GM19397 (cell line): ENCODE data around the gene SLC28A1.

Experiments
- ATAC-seq: cut with Tn5 transposase; IDR thresholded peaks from one replicate; pipeline ENCODE4 v1.9.1; 2021; ENCODE audit warnings: mild to moderate bottlenecking, moderate library complexity; ENCODE audit not compliant: unreplicated experiment

Gene SLC28A1

DNA sequence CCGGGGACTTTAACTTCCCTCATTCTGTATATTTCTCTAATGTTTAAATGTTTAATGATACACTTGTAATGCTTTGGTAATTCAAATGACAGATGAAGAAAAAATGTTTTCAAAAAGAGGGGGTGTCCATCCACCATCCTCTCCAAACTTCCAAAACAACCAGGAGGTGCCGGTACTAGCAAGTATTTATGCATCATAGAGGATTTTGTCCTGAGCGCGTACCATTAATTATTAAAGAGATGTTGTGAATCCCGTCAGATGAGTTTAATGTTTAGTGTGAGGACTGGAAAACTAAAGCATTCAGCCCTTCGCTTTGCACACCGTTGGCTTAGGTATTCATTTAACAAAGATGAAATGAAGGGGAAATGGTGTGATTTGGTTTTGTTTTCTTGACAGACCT, 1.3 kb downstream of the SLC28A1 start:
- ATAC-seq, result no peak

DNA sequence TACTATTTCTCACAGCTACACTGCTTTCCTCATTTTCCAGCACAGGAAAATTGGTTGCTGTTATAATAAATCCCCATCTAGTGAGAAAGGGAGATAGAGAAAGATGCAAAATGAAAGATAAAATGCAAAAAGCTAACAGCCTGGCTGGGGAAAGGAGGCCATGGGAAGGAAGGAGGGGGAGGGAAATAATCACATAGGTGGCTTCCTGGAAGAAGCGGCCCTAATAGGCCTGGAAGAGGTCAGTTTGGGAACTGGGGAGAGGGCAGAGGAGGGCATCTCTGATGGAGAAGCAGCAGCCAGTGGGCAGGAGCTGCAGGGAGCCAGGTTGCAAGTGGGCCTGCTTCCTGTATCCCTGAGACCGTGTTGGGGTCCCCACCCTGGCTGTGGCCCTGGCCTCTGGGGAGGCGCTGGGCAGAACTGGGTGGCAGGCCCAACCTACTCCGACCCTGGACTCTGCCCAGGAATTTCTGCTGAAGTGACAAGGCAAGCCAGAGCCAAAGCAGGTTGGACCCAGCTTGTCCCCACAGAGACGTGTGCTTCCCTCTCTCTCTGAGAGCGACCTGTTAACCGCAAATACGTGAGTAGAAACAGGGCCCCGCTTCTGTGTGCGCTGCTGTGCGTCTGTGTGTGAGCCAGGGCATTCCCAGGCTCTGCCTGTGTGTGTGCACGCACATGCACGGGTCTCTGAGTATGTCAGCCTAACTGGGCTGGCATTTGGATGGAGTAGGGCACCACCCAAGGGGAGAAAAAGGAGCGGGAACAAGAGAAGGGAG, 1.9 kb downstream of the SLC28A1 start:
- ATAC-seq, result no peak

- ATAC-seq, result no peak
Observed at GRCh38 chr15:84886984-84887299, 2.5 kb downstream of the SLC28A1 start.

- ATAC-seq, result no peak
Observed at GRCh38 chr15:84887938-84888337, 3.5 kb downstream of the SLC28A1 start.

- no peak for ATAC-seq
Observed at GRCh38 chr15:84888639-84889038, 4.2 kb downstream of the SLC28A1 start.

- no peak for ATAC-seq
Observed at GRCh38 chr15:84889313-84889990, 5.0 kb downstream of the SLC28A1 start.

GRCh38 chr15:84889991-84890669, 5.7 kb downstream of the SLC28A1 start:
- no peak for ATAC-seq

DNA sequence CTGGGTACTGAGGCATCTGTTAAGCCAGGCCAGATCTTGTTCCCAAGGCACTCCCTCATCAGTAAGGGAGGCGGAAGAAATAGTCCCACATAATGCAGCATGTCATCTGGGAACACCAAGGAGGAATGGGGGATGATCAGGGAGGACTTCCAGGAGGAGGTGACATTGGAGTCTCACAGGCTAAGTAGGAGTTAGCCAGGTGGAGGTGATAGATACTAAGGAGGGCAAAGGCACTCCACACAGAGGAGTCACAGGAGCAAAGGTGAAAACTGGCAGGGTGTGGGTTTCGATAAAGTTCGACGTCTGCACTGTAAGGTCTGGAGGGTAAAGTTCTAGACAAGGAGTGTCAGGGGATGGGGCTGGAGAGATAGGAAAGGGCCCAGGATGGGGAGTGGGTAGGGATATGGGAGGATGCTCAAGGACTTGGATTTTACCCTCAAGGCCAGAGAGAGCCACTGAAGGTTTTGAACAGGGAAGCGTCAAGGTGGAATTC, 6.3 kb downstream of the SLC28A1 start:
- no peak for ATAC-seq

GRCh38 chr15:84891339-84891738, 6.9 kb downstream of the SLC28A1 start:
- ATAC-seq, result no peak

DNA sequence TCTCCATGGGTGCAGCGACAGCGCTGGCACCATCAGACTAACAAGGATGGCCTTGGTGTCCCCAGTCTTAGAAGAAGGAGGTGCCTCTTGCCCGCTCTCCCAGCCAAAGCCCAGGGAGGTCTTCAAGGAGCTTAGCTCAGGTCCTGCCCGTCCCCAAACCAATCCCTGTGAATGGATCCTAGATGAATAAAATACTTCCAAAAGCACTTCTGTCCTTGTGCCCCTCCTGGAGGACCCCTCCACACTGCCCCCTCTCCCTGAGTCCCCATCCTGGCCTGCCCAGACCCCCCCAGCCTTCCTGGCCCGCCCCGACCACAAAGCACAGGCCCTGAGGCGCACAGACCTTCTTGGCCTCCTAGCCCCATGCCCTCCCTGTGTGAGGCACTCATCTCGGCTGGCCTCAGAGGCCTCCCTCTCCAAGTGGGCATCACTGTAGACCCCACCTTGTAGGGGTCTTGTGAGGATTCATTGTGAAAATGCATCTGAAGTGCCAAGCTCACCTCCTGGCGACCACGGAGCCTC, 8.4 kb downstream of the SLC28A1 start:
- no peak for ATAC-seq

DNA sequence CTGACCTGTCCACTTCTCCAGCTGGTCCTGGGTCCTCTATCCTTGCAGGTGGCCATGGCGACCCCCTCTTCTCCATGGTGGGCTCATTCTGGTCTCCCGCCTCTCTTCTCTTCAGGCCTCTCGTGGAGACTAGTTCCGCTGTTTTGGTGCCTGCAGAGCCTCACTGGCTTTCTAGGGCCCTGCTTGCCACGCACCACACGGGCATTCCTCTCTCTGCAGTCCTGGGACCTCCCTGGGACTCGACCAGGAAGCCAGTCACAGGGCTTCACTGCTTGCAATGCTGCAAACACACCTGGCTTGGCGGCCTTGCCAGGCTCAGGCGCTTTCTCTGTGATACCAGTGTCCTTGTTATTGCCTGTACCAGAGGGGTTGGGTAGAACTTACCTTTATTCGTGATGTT, 9.1 kb downstream of the SLC28A1 start:
- no peak for ATAC-seq

GRCh38 chr15:84894736-84895425, 10.4 kb downstream of the SLC28A1 start:
- no peak for ATAC-seq

DNA sequence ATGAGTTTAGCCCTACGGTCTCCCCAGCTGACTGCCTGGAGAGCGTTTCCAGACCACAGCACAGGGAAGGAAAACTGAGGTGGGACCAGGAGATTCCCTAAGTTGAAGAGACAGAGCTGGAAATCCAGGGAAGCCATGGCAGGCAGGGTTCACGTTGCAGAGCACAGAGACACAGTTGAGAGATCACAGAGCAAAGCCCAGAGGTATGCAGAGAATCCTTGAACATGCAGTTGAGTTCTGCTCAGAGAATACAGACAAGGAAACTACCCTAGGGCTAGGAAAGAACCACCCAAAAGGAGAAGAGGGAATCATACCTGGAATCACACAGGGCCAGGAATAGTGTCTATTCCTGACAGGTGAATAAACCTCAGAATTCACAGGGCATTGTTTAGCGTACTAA, 14.3 kb downstream of the SLC28A1 start:
- ATAC-seq, result no peak

GRCh38 chr15:84899750-84900149, 15.3 kb downstream of the SLC28A1 start:
- no peak for ATAC-seq

- ATAC-seq, result no peak
Observed at GRCh38 chr15:84901540-84901939, 17.1 kb downstream of the SLC28A1 start.

- no peak for ATAC-seq
Observed at GRCh38 chr15:84903751-84904150, 19.3 kb downstream of the SLC28A1 start.

GRCh38 chr15:84904419-84904818, 20.0 kb downstream of the SLC28A1 start:
- no peak for ATAC-seq

DNA sequence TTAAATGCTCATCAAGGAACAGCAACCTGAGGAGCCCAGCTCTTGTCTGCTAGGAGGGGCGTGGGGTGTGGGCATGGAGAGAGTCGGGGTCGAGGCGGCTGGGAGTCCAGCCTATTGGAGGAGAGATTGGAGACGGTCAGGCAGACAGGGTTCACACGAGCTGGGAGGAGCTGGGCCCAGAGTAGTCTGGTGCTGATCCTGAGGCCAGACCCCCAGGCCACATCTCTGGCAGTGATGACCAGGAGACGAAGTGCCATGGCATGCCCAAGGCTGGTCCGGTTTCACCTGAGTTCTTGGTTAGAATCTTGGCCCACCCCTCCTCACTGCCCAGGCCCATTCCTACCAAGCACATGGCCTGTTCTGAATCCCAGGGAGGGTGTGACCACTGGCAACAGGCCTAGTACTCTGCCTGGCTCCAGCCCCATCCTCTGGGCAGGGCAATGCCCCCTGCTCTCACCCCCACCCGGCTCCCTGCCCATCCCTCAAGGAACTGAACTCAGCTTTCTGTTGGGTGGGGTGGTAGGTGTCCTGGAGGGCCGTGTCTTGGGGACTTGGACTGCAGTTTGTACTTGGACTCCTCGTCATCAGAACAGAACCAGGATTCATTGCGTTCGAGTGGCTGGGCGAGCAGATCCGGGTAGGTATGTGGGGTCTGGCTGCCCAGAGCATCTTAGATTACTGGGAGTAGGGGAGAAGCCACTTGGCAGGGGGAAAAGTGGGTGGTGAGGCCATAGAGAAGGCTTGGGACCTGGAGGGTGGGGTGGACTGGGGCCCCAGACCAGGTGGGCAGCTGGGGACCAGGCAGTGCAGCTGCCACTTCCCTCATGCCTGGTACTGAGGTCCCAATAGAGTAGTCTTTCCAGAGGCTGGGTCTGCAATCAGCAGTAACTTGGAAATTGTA, 20.8 kb downstream of the SLC28A1 start:
- no peak for ATAC-seq

- no peak for ATAC-seq
Observed at GRCh38 chr15:84907731-84908130, 23.3 kb downstream of the SLC28A1 start.

GRCh38 chr15:84908564-84908963, 24.1 kb downstream of the SLC28A1 start:
- ATAC-seq, result no peak
